ENCODE data around the gene DVL1.

DNA sequence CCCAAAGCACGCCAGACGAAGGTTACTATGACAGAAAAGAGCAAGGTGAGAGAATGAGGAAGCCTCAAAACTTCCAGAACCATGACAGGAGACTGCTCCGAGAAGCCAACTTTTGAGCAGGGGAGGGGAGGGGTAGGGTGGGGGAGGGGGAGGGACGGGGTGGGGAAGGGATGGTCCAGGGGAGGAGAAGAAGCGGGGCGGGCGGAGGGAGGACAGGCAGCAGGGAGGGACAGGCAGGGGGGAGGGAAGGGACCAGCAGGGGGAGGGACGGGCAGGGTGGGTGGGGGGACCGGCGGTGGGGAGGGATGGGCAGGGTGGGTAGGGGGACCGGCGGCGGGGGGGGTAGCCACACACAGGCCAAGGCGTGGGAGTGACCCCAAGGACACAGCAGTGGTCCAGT, 26.8 kb downstream of the DVL1 start:
- no peak for TF ChIP-seq FOXJ3 (CRISPR knock-in tag; IDR thresholded peaks at IDR 0.05)
- no peak for TF ChIP-seq USF1 (CRISPR knock-in tag; IDR thresholded peaks at IDR 0.05)
- TF ChIP-seq CCAR2 (IDR thresholded peaks at IDR 0.05; ENCODE audit: low read depth, low read length), result no peak
